K562 (cell line): ENCODE measurements around the gene TMEM234. TPM values are rescaled to one million over a fixed set of nuclear protein-coding genes. Genes with fewer than 3 reads are reported as not detected.

Experiments used
- ATAC-seq: fragments of 200-7000 bp; cut with Tn5 transposase; 3 replicates; pipeline ENCODE4 v1.9.1; 2020; ENCODE audit warnings: moderate library complexity
- BruUV-seq: library from RNA; stranded (reverse); fragments of 400-500 nt; replicated peaks from 2 replicates; lab custom pipeline; 2021; lab: Mats Ljungman, UMichigan
- CTCF ChIA-PET: fragments of 300-600 bp; formaldehyde crosslinking; extraction: SDS; loops from one replicate; lab custom pipeline; 2021; ENCODE audit warnings: low intra/inter-chr PET ratio; lab: Yijun Ruan, JAX
- POLR2A ChIA-PET: fragments of 300-600, 350-650 bp; sonication (Branson Sonifier 250); formaldehyde crosslinking; extraction: SDS; loops from one replicate; lab custom pipeline; 2021; ENCODE audit warnings: antibody characterized with exemption, inconsistent platforms; lab: Yijun Ruan, JAX
- DNase-seq, 4 experiments: peaks; one replicate each; pipeline versions ENCODE4 v3.0.0 to v3.0.0-alpha.2; 2011 to 2018; ENCODE audit warnings: low spot score in 3 of 4, mixed read lengths in 3 of 4; ENCODE audit errors: extremely low read depth in 1 of 4
- FAIRE-seq: peaks from 2 replicates; lab custom pipeline; 2011; peaks lifted over from hg19 to GRCh38; lab: Jason Lieb, UNC
- H2AFZ ChIP-seq: 2 replicates; pipeline ENCODE4 v1.6.0; 2011; ENCODE audit warnings: low read depth, low read length, control low read depth, inconsistent platforms
- H3K27ac ChIP-seq: fragments of 200-600 bp; 3 replicates; pipeline ENCODE4 v1.8.0; 2011; ENCODE audit warnings: low read depth, mild to moderate bottlenecking, control low read depth, inconsistent platforms, low read length, moderate library complexity, mixed read lengths; ENCODE audit errors: extremely low read depth
- H3K27me3 ChIP-seq, 2 experiments: fragments of 300-600 bp in 1 of 2; 2 replicates in 1 of 2; 3 replicates in 1 of 2; pipeline versions ENCODE4 v1.6.0 to v1.8.0; 2011; ENCODE audit warnings: inconsistent platforms in 2 of 2, low read length in 2 of 2, mild to moderate bottlenecking in 1 of 2, mixed read lengths in 1 of 2, moderate library complexity in 1 of 2; ENCODE audit not compliant: control insufficient read depth in 2 of 2, insufficient read depth in 2 of 2
- H3K36me3 ChIP-seq: fragments of 300-600 bp; 3 replicates; pipeline ENCODE4 v1.8.0; 2011; ENCODE audit warnings: mild to moderate bottlenecking, low read length, inconsistent platforms; ENCODE audit not compliant: control insufficient read depth, insufficient read depth
- H3K4me1 ChIP-seq, 2 experiments: fragments of 200-600 bp in 1 of 2; replicated peaks in 1 of 2; 2 replicates in 1 of 2; 3 replicates in 1 of 2; pipeline versions ENCODE4 v1.5.1 to v1.8.0; 2011; ENCODE audit warnings: inconsistent platforms in 2 of 2, low read length in 2 of 2, mild to moderate bottlenecking in 1 of 2, mixed read lengths in 1 of 2, moderate library complexity in 1 of 2; ENCODE audit not compliant: control insufficient read depth in 2 of 2, insufficient read depth in 2 of 2
- H3K4me2 ChIP-seq: 2 replicates; pipeline ENCODE4 v1.6.1; 2011; ENCODE audit warnings: low read length, control low read depth, inconsistent platforms, mixed read lengths; ENCODE audit not compliant: insufficient read depth
- H3K4me3 ChIP-seq: fragments of 200-600 bp; sonication (generic), shearing (Covaris generic); 2 replicates; pipeline ENCODE4 v1.5.1; 2016; ENCODE audit warnings: control low read depth, inconsistent platforms
- H3K79me2 ChIP-seq: fragments of 200-600 bp; 3 replicates; pipeline ENCODE4 v1.8.0; 2011; ENCODE audit warnings: low read length, inconsistent platforms; ENCODE audit not compliant: control insufficient read depth, insufficient read depth
- H3K9ac ChIP-seq, 2 experiments: 2 replicates each; pipeline versions ENCODE4 v1.6.0 to v1.6.1; 2011; ENCODE audit warnings: low read depth in 2 of 2, low read length in 2 of 2, control low read depth in 1 of 2, inconsistent platforms in 1 of 2, mild to moderate bottlenecking in 1 of 2, mixed read lengths in 1 of 2; ENCODE audit not compliant: insufficient read depth in 1 of 2
- H3K9me1 ChIP-seq: one replicate; pipeline ENCODE4 v1.6.0; 2011; ENCODE audit warnings: inconsistent platforms, mild to moderate bottlenecking, low read length, moderate library complexity; ENCODE audit not compliant: control insufficient read depth, insufficient read depth
- H3K9me3 ChIP-seq: replicated peaks from 2 replicates; pipeline ENCODE4 v1.5.1; 2011; ENCODE audit warnings: low read depth, low read length, inconsistent platforms; ENCODE audit not compliant: control insufficient read depth, insufficient read depth
- H4K20me1 ChIP-seq: replicated peaks from 2 replicates; pipeline ENCODE4 v1.6.1; 2011; ENCODE audit warnings: low read length, inconsistent platforms, mixed read lengths; ENCODE audit not compliant: control insufficient read depth, insufficient read depth
- HNRNPH1 ChIP-seq: fragments of 200-400 bp; formaldehyde crosslinking; optimal IDR thresholded peaks from 2 replicates; pipeline ENCODE3; 2017; ENCODE audit warnings: low read depth, mild to moderate bottlenecking, low read length, moderate library complexity
- HOXB6 ChIP-seq: fragments of 250-450 bp; sonication (Bioruptor Pico); IDR thresholded peaks from 2 replicates; pipeline ENCODE4 v1.5.1; 2022; ENCODE audit warnings: mild to moderate bottlenecking, borderline replicate concordance
- NFE2L1 ChIP-seq: fragments of 450-650 bp; IDR thresholded peaks from 2 replicates; pipeline ENCODE4 v1.6.1; 2016; ENCODE audit warnings: missing genetic modification characterization, low read depth, mild to moderate bottlenecking, missing compliant biosample characterization, moderate library complexity, borderline replicate concordance
- NR2C1 ChIP-seq, 2 experiments: fragments of 450-650 bp; IDR thresholded peaks; 2 replicates each; pipeline ENCODE4 v1.6.1; 2017; ENCODE audit warnings: mild to moderate bottlenecking in 2 of 2, antibody characterized with exemption in 1 of 2, inconsistent platforms in 1 of 2, missing compliant biosample characterization in 1 of 2, missing genetic modification characterization in 1 of 2
- SIN3B ChIP-seq: fragments of 450-650 bp; IDR thresholded peaks from 2 replicates; pipeline ENCODE4 v1.6.1; 2017; ENCODE audit warnings: low read depth, mild to moderate bottlenecking, moderate library complexity
- XRCC3 ChIP-seq: fragments of 450-650 bp; IDR thresholded peaks from 2 replicates; pipeline ENCODE4 v1.6.1; 2017; ENCODE audit warnings: mild to moderate bottlenecking, moderate library complexity
- ZBED1 ChIP-seq: IDR thresholded peaks from 2 replicates; pipeline ENCODE4 v1.6.1; 2014
- ZFX ChIP-seq: sonication (generic); formaldehyde crosslinking; IDR thresholded peaks from 2 replicates; pipeline ENCODE4 v1.8.0; 2022; ENCODE audit warnings: mild to moderate bottlenecking, missing genetic modification reagents, moderate library complexity
- ZNF232 ChIP-seq: sonication (generic); formaldehyde crosslinking; IDR thresholded peaks from 2 replicates; pipeline ENCODE4 v1.8.0; 2022; ENCODE audit warnings: mild to moderate bottlenecking, missing genetic modification reagents
- ZNF436 ChIP-seq: fragments of 250-450, 450-650 bp; sonication (Bioruptor Pico); formaldehyde crosslinking; IDR thresholded peaks from 2 replicates; pipeline ENCODE4 v1.7.0; 2020; ENCODE audit warnings: mild to moderate bottlenecking
- WGBS: fragments of 100-300 bp; shearing (Covaris generic); methylation state at CpG from one replicate; pipeline ENCODE4 v1.1.6; 2016; ENCODE audit warnings: low coverage, mixed read lengths; ENCODE audit not compliant: insufficient coverage; ENCODE audit errors: missing lambda C conversion rate; 5-methylcytosine and 5-hydroxymethylcytosine counted together
- in situ Hi-C: fragments of 300-500 bp; cut with MboI; formaldehyde crosslinking; loops from 4 replicates; pipeline ENCODE4 v1.15.0; 2018; ENCODE audit warnings: inconsistent platforms, mixed read lengths
- intact Hi-C: fragments of 100-400 bp; cut with micrococcal nuclease; formaldehyde crosslinking; loops from 2 replicates; pipeline ENCODE4 v1.14.2; 2022
- polyA plus RNA-seq, 8 experiments: library from polyadenylated mRNA; depleted of rRNA in 4 of 8; stranded (reverse) in 5 of 8; unstranded in 3 of 8; fragments of >200 nt; fragmentation: Nextera tagmentation in 2 of 8; fragmentation: Illumina TruSeq in 1 of 8; extraction: Ambion mirVana in 2 of 8; extraction: Trizol in 1 of 8; gene quantifications; 2 replicates each; pipeline versions ENCODE4 v1.2.1 to v1.2.3, GENCODE V29; 2011 to 2014; ENCODE audit warnings: inconsistent platforms in 1 of 8, missing spikeins in 1 of 8
- total RNA-seq, 7 experiments: library from RNA; depleted of rRNA in 6 of 7; stranded (reverse); fragments of >200 nt in 6 of 7; fragmentation: Illumina TruSeq in 2 of 7; extraction: Trizol in 2 of 7; gene quantifications; 2 replicates each; pipeline versions ENCODE4 v1.2.1 to v1.2.3, GENCODE V29; 2011 to 2021; ENCODE audit warnings: low replicate concordance in 1 of 7

Gene TMEM234
- total and polyA plus RNA-seq, 9 of the 15 experiments (the other 6 are each of a cell fraction or from before 2014, with no cell fraction given): 5.0 to 12.9 (median 7.6) TPM

DNA sequence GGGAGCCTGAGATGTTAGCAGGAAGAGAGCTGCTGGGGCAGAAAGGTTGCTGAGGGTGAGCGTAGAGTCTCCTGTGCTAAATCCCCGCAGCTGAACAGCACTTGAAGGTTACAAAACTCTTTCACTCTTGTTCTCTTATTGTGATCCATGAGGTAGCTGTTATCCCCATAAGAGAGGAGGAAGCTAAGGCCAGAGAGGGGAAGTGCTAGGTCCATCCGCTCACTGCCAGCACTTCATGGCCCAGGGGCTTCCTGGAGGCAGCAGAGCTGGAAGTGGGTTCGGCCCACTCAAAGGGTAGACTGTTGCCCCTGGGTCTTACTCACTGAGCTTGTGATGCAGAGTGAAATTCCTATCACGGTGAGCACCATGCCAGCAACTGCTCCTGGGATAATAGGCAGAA lies 5.6 kb downstream of the TMEM234 start:
- Histone ChIP-seq H3K4me3 (no peak overlapping the region), H3K27ac (no peak overlapping the region), H3K36me3 (peaks cover 43% of the 10 kb centered on the region; the same call in 2 of the 3 replicates), H3K4me1 (peaks cover 11 to 17% of the 10 kb centered on the region in 2 experiments; a peak in 4 of 5 replicates), H4K20me1 (no peaks in the 10 kb centered on the region), H3K9ac (peak overlapping the region in 1 of 2 experiments; percentile 72; a peak in 2 of 4 replicates), H3K9me1 (no peaks in the 10 kb centered on the region), H2AFZ (no peak overlapping the region), H3K27me3 (no peaks in the 10 kb centered on the region), H3K9me3 (no peaks in the 10 kb centered on the region), H3K4me2 (no peak overlapping the region), H3K79me2 (peaks cover 11% of the 10 kb centered on the region; the same call in 2 of the 3 replicates)
- WGBS: 70% methylated on average over 5 of the region's 5 CpGs
- BruUV-seq: no TSS peak
- intact Hi-C loops (no loop called here), in situ Hi-C loops (no loop called here)
- no peak for DNase-seq
- POLR2A ChIA-PET: interaction anchor here (0.5 to 2.6 kb wide), 12 partner anchors 8 to 178 kb away, joined by 3 to 17 read pairs (median 4); partner anchors contain the start of genes BSDC1, IQCC and MARCKSL1
- FAIRE-seq: no peak
- no peak for ATAC-seq
- CTCF ChIA-PET: interaction anchor here (1.2 to 2.5 kb wide), 2 partner anchors 32 to 197 kb away, joined by 8 to 12 read pairs; no protein-coding TSS in a partner anchor
- TF ChIP-seq NR2C1 (IDR thresholded peaks at IDR 0.05) (no peak), NR2C1 (tag; IDR thresholded peaks at IDR 0.05) (no peak), SIN3B (no peak), XRCC3 (no peak), ZFX (no peak), NFE2L1 (tag) (no peak), ZNF436 (CRISPR knock-in tag) (no peak), HOXB6 (CRISPR knock-in tag) (no peak), HNRNPH1 (no peak), ZBED1 (no peak), ZNF232 (CRISPR knock-in tag) (no peak)
